Trophoblast cell (in vitro differentiated cells and primary cell): Measurements from ENCODE around the gene CSMD2.

Source experiments
- DNase-seq, 2 donors: peaks; one replicate each; pipeline ENCODE4 v3.0.0-alpha.2; 2016
- H2AFZ ChIP-seq: 2 replicates; pipeline ENCODE4 v1.6.1; 2013; ENCODE audit warnings: low read length, moderate library complexity, mild to moderate bottlenecking; ENCODE audit not compliant: insufficient read depth, poor library complexity
- H2AK5ac ChIP-seq: 2 replicates; pipeline ENCODE4 v1.6.1; 2013; ENCODE audit warnings: mild to moderate bottlenecking, low read length
- H2BK120ac ChIP-seq: 2 replicates; pipeline ENCODE4 v1.6.1; 2013; ENCODE audit warnings: low read length, mild to moderate bottlenecking, moderate library complexity; ENCODE audit not compliant: insufficient read depth, poor library complexity
- H2BK12ac ChIP-seq: 2 replicates; pipeline ENCODE4 v1.6.1; 2013; ENCODE audit warnings: mild to moderate bottlenecking, low read length, moderate library complexity
- H2BK5ac ChIP-seq: 2 replicates; pipeline ENCODE4 v1.6.1; 2013; ENCODE audit warnings: low read length, low read depth, moderate library complexity, mild to moderate bottlenecking; ENCODE audit not compliant: poor library complexity
- H3K14ac ChIP-seq: 2 replicates; pipeline ENCODE4 v1.6.1; 2013; ENCODE audit warnings: mild to moderate bottlenecking, low read length
- H3K18ac ChIP-seq: 2 replicates; pipeline ENCODE4 v1.6.1; 2013; ENCODE audit warnings: mild to moderate bottlenecking, low read length
- H3K23ac ChIP-seq: 2 replicates; pipeline ENCODE4 v1.6.1; 2013; ENCODE audit warnings: low read length
- H3K27ac ChIP-seq: 2 replicates; pipeline ENCODE4 v1.5.1; 2013; ENCODE audit warnings: low read depth, mild to moderate bottlenecking, inconsistent platforms, low read length, moderate library complexity
- H3K27me3 ChIP-seq: 2 replicates; pipeline ENCODE4 v1.6.1; 2013; ENCODE audit warnings: inconsistent platforms, mild to moderate bottlenecking, low read length, moderate library complexity; ENCODE audit not compliant: insufficient read depth
- H3K36me3 ChIP-seq, 2 experiments: 1 replicate in 1 of 2; 2 replicates in 1 of 2; pipeline ENCODE4 v1.6.1; 2013; ENCODE audit warnings: low read length in 2 of 2, mild to moderate bottlenecking in 2 of 2, moderate library complexity in 1 of 2; ENCODE audit not compliant: insufficient read depth in 2 of 2, control insufficient read depth in 1 of 2
- H3K4ac ChIP-seq: 2 replicates; pipeline ENCODE4 v1.6.1; 2013; ENCODE audit warnings: low read depth, mild to moderate bottlenecking, low read length, moderate library complexity
- H3K4me1 ChIP-seq, 2 experiments: 1 replicate in 1 of 2; 2 replicates in 1 of 2; pipeline ENCODE4 v1.6.1; 2013; ENCODE audit warnings: low read length in 2 of 2, mild to moderate bottlenecking in 2 of 2, moderate library complexity in 1 of 2; ENCODE audit not compliant: insufficient read depth in 2 of 2, control insufficient read depth in 1 of 2
- H3K4me2 ChIP-seq: 2 replicates; pipeline ENCODE4 v1.6.1; 2013; ENCODE audit warnings: inconsistent platforms, mild to moderate bottlenecking, low read length, moderate library complexity
- H3K4me3 ChIP-seq: 2 replicates; pipeline ENCODE4 v1.5.1; 2013; ENCODE audit warnings: mild to moderate bottlenecking, low read depth, low read length, inconsistent platforms
- H3K79me1 ChIP-seq: one replicate; pipeline ENCODE4 v1.6.1; 2013; ENCODE audit warnings: low read length
- H3K79me2 ChIP-seq: 2 replicates; pipeline ENCODE4 v1.6.1; 2013; ENCODE audit warnings: low read length, mild to moderate bottlenecking; ENCODE audit not compliant: control insufficient read depth, insufficient read depth, poor library complexity
- H3K9ac ChIP-seq: 2 replicates; pipeline ENCODE4 v1.6.1; 2013; ENCODE audit warnings: mild to moderate bottlenecking, low read length
- H3K9me3 ChIP-seq: 2 replicates; pipeline ENCODE4 v1.6.1; 2013; ENCODE audit warnings: low read depth, mild to moderate bottlenecking, control low read depth, inconsistent platforms, low read length; ENCODE audit not compliant: insufficient read depth
- H4K12ac ChIP-seq: 2 replicates; pipeline ENCODE4 v1.6.1; 2013; ENCODE audit warnings: low read depth, mild to moderate bottlenecking, low read length, moderate library complexity
- H4K8ac ChIP-seq: 2 replicates; pipeline ENCODE4 v1.6.1; 2013; ENCODE audit warnings: low read depth, mild to moderate bottlenecking, low read length, moderate library complexity
- H4K91ac ChIP-seq: one replicate; pipeline ENCODE4 v1.6.1; 2013; ENCODE audit warnings: low read depth, mild to moderate bottlenecking, low read length, moderate library complexity
- WGBS: extraction: QIAGEN DNeasy Blood & Tissue Kit; methylation state at CpG from one replicate; pipeline ENCODE4 v1.1.7; 2013; ENCODE audit warnings: missing lambda C conversion rate; ENCODE audit not compliant: insufficient read length, insufficient coverage; ENCODE audit errors: extremely low coverage; 5-methylcytosine and 5-hydroxymethylcytosine counted together

The CSMD2 gene

DNA sequence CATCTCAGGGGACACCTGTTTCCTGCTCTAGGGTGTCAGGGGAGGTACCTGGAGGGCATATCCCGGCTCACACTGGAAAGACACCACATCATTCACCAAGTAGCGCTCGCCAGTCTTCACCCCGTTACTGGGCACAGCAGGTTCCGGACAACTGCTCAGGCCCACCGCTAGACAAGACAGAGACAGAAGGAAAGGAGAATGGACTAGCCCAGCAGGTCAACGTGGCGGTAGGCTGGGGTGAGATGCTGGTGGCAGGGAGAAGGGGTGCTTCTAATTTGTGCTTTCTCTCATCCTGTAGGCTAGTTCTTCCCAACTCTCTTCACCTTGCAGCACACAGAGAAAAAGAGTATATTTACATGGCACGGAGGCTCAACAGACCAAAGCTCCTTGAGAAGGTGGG, 547.6 kb downstream of the CSMD2 start:
- H3K14ac ChIP-seq: no peak overlapping the region
- H3K9me3 ChIP-seq: no peaks in the 10 kb centered on the region
- H3K27me3 ChIP-seq: no peaks in the 10 kb centered on the region
- no peak overlapping the region for H3K23ac ChIP-seq
- H3K36me3 ChIP-seq: no peaks in the 10 kb centered on the region
- no peak overlapping the region for H3K4me3 ChIP-seq
- H3K18ac ChIP-seq: no peak overlapping the region
- H2BK5ac ChIP-seq: no peak overlapping the region
- H3K4me2 ChIP-seq: no peak overlapping the region
- no peak overlapping the region for H3K9ac ChIP-seq
- H3K27ac ChIP-seq: no peak overlapping the region
- no peak overlapping the region for H2BK12ac ChIP-seq
- H4K91ac ChIP-seq: no peak overlapping the region
- no peak overlapping the region for H4K8ac ChIP-seq
- DNase-seq: no peak
- no CpG with 5 or more reads among the region's 9 CpGs for WGBS
- H2AFZ ChIP-seq: no peak overlapping the region
- H3K4ac ChIP-seq: no peak overlapping the region
- no peak overlapping the region for H2AK5ac ChIP-seq
- peaks cover 0 to 2% of the 10 kb centered on the region in 2 experiments for H3K4me1 ChIP-seq
- H2BK120ac ChIP-seq: no peak overlapping the region
- no peaks in the 10 kb centered on the region for H3K79me1 ChIP-seq
- H4K12ac ChIP-seq: no peak overlapping the region
- no peaks in the 10 kb centered on the region for H3K79me2 ChIP-seq

DNA sequence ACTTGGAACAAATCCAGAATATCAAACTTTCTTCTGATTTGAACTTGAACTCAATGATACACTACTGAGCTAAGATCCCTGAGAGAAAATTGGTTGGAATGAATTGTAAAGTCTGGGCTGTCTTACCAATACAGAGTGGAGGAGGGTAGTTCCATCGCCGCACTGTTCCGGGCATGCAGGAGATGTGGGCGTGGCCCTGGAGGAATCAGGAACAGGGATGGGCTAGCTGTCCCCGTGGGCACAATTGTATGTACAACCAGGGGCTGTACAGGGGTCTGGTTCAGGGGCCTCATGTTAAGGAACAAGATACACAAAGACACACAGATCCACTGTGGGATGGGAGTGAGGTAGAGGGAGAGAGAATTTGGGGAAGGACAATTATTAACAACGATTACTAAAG, 548.2 kb downstream of the CSMD2 start:
- Histone ChIP-seq H3K79me1 (no peaks in the 10 kb centered on the region), H3K4me2 (no peak overlapping the region), H3K14ac (no peak overlapping the region), H3K27me3 (no peaks in the 10 kb centered on the region), H3K27ac (no peak overlapping the region), H3K9ac (no peak overlapping the region), H2BK12ac (no peak overlapping the region), H2AK5ac (no peak overlapping the region), H3K9me3 (no peaks in the 10 kb centered on the region), H3K4me1 (peaks cover 0 to 2% of the 10 kb centered on the region in 2 experiments), H3K23ac (no peak overlapping the region), H3K36me3 (no peaks in the 10 kb centered on the region), H3K4me3 (no peak overlapping the region), H2BK120ac (no peak overlapping the region), H4K12ac (no peak overlapping the region), H3K18ac (no peak overlapping the region), H3K4ac (no peak overlapping the region), H3K79me2 (no peaks in the 10 kb centered on the region), H4K8ac (no peak overlapping the region), H4K91ac (no peak overlapping the region), H2BK5ac (no peak overlapping the region), H2AFZ (no peak overlapping the region)
- peak in 1 of 2 donors; percentile 1 for DNase-seq
- no CpG with 5 or more reads among the region's 6 CpGs for WGBS

DNA sequence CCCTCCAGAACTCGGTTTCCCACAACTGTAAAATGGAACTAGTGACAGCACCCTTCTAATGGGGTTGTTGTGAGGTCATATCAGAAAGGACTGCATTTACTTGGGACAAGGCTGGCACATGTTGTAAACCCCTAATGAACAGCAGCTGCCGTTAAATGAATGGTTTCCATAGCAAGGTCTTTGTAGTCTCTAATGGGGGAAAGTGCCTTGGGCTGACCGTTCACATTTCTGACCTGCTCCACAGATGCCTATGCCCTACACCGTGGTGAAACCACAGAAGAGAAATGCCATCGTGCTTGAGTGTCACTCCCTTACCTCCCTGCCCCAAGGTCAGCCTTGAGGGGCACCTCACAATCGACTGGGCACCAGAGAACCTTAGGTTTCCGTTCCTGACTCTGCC, 549.5 kb downstream of the CSMD2 start:
- Histone ChIP-seq H4K91ac (no peak overlapping the region), H3K79me2 (no peaks in the 10 kb centered on the region), H2AFZ (no peak overlapping the region), H3K14ac (no peak overlapping the region), H3K36me3 (no peaks in the 10 kb centered on the region), H2BK12ac (no peak overlapping the region), H3K9me3 (no peaks in the 10 kb centered on the region), H2BK5ac (no peak overlapping the region), H3K27me3 (no peaks in the 10 kb centered on the region), H4K12ac (no peak overlapping the region), H3K23ac (no peak overlapping the region), H3K4me1 (peaks cover 0 to 2% of the 10 kb centered on the region in 2 experiments), H3K9ac (no peak overlapping the region), H3K4ac (no peak overlapping the region), H3K79me1 (no peaks in the 10 kb centered on the region), H3K4me3 (no peak overlapping the region), H3K27ac (no peak overlapping the region), H2AK5ac (no peak overlapping the region), H3K18ac (no peak overlapping the region), H4K8ac (no peak overlapping the region), H2BK120ac (no peak overlapping the region), H3K4me2 (no peak overlapping the region)
- DNase-seq: peak; percentile 78 to 88
- WGBS: no CpG with 5 or more reads among the region's 7 CpGs

DNA sequence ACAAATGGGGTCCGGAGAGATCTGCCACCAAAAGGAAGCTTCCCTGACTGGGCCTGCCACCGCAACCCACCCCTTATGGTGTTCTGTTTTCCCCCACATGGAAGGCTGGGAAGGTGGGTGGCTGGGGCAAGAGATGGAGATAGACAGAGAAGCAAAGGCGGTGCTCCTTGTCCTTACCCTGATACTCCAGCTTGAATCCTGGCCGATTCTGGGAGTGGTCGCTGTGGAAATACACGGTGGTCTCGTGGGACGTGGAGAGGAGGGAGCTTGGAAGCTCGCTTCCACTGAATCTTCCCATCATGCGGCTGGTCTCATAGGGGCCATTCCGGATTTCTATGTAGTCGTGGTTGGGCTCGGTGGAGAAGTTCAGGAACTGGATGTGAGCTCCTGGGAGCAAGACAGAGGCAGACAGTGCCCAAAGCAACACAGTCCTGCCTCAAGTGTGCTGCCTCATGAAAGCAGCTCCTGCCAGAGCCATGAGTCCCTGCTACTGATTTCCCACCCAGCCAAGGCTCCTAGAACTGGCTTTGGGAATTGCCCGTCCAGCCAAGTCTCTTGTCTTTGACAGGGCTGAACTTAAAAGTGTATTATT, 554.1 kb downstream of the CSMD2 start:
- Histone ChIP-seq H3K23ac (no peak overlapping the region), H2AFZ (no peak overlapping the region), H4K8ac (no peak overlapping the region), H2AK5ac (no peak overlapping the region), H3K18ac (no peak overlapping the region), H3K4me2 (no peak overlapping the region), H2BK5ac (no peak overlapping the region), H3K36me3 (no peaks in the 10 kb centered on the region), H2BK12ac (no peak overlapping the region), H3K79me2 (no peaks in the 10 kb centered on the region), H3K4me3 (no peak overlapping the region), H3K9ac (no peak overlapping the region), H3K9me3 (peaks cover 2% of the 10 kb centered on the region), H3K27me3 (no peaks in the 10 kb centered on the region), H2BK120ac (no peak overlapping the region), H3K4me1 (no peaks in the 10 kb centered on the region), H4K91ac (no peak overlapping the region), H3K4ac (no peak overlapping the region), H3K79me1 (no peaks in the 10 kb centered on the region), H3K14ac (no peak overlapping the region), H3K27ac (no peak overlapping the region), H4K12ac (no peak overlapping the region)
- WGBS: no CpG with 5 or more reads among the region's 14 CpGs
- no peak for DNase-seq
